ENCODE measurements around the gene SEH1L. TPM values are rescaled to one million over a fixed set of nuclear protein-coding genes. Genes with fewer than 3 reads are reported as not detected.

The SEH1L gene
- polyA plus RNA-seq, 2 of the 4 experiments (the other 2 are of a cell fraction) = 31.6 to 63.1 TPM

DNA sequence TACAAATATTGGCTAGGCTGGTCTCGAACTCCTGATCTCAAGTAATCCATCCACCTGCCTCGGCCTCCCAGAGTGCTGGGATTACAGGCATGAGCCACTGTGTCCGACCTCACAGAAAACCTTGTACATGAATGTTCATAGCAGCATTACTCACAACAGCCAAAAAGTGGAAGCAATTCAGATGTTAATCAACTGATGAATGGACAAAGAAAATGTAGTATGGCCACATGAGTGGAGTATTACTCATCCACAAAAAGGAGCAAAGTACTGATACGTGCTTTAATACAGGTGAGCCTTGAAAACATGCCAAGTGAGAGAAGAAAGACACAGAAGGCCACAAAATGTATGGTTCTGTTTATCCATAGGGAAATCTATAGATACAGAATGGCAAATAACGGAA is 63.9 kb downstream of the SEH1L start:
- no peak for FAIRE-seq
- ChIA-PET POLR2A (no interaction called here), CTCF (no interaction called here)
- WGBS (ENCODE audit: missing lambda C conversion rate) = 93% methylated on average over 5 of the region's 5 CpGs
- ATAC-seq = no peak
- Histone ChIP-seq H3K27ac (no peak overlapping the region), H3K4me1 (no peaks in the 10 kb centered on the region), H3K4me3 (no peak overlapping the region), H3K4me2 (no peak overlapping the region), H3K9me3 (no peaks in the 10 kb centered on the region)
- no peak for TF ChIP-seq EP300 (IDR thresholded peaks at IDR 0.05)
- TF ChIP-seq RCOR1 (IDR thresholded peaks at IDR 0.05; ENCODE audit: low read depth, low read length) = no peak
- no peak for TF ChIP-seq GATA3 (IDR thresholded peaks at IDR 0.05; ENCODE audit: borderline replicate concordance)
- TF ChIP-seq FOSB (CRISPR knock-in tag; IDR thresholded peaks at IDR 0.05) = no peak
- TF ChIP-seq CHD4 (IDR thresholded peaks at IDR 0.05; ENCODE audit: borderline replicate concordance) = no peak
- TF ChIP-seq FOXS1 (CRISPR knock-in tag; IDR thresholded peaks at IDR 0.05) = no peak
- no peak for TF ChIP-seq CEBPB (IDR thresholded peaks at IDR 0.05)
- no peak for TF ChIP-seq MAFK (IDR thresholded peaks at IDR 0.05; ENCODE audit: partially characterized antibody)
- TF ChIP-seq CHD2 (IDR thresholded peaks at IDR 0.05; ENCODE audit: low read length, partially characterized antibody) = no peak
- DNase-seq (ENCODE audit: low read depth in 1 of 2, low spot score in 1 of 2) = no peak

DNA sequence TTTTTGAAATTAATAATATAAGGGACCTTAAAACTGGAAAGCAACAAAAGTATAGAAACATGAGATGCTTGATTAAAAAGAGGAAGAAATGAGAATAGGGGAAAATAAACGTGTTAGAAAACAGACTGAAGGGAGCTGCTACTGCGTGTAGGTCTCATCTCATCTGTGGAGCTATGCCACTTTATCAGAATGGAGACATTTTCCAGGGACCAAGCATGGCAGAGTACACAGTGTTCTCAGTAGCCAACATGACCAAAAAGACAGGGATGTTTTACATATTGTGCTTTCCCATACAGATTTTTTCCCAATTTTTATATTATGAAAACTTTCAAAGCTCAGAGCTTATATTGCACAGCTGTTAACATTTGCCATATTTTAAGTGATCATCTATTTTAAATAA is 66.4 kb downstream of the SEH1L start:
- H3K4me2 ChIP-seq = no peak overlapping the region
- FAIRE-seq (no peak), ATAC-seq (no peak), DNase-seq (ENCODE audit: low read depth in 1 of 2, low spot score in 1 of 2) (no peak)
- H3K9me3 ChIP-seq = no peaks in the 10 kb centered on the region
- H3K4me3 ChIP-seq = no peak overlapping the region
- WGBS (ENCODE audit: missing lambda C conversion rate) = 90% methylated on average over 2 of the region's 2 CpGs
- ChIA-PET CTCF (interaction anchor here (1.2 kb wide), 1 partner anchor 543 kb away, joined by 3 read pairs; no protein-coding TSS in a partner anchor), POLR2A (interaction anchor here (2.0 kb wide), 1 partner anchor 23 kb away, joined by 6 read pairs; the partner anchor contains the start of gene CEP192)
- no peaks in the 10 kb centered on the region for H3K4me1 ChIP-seq
- TF ChIP-seq, protein P1, sequence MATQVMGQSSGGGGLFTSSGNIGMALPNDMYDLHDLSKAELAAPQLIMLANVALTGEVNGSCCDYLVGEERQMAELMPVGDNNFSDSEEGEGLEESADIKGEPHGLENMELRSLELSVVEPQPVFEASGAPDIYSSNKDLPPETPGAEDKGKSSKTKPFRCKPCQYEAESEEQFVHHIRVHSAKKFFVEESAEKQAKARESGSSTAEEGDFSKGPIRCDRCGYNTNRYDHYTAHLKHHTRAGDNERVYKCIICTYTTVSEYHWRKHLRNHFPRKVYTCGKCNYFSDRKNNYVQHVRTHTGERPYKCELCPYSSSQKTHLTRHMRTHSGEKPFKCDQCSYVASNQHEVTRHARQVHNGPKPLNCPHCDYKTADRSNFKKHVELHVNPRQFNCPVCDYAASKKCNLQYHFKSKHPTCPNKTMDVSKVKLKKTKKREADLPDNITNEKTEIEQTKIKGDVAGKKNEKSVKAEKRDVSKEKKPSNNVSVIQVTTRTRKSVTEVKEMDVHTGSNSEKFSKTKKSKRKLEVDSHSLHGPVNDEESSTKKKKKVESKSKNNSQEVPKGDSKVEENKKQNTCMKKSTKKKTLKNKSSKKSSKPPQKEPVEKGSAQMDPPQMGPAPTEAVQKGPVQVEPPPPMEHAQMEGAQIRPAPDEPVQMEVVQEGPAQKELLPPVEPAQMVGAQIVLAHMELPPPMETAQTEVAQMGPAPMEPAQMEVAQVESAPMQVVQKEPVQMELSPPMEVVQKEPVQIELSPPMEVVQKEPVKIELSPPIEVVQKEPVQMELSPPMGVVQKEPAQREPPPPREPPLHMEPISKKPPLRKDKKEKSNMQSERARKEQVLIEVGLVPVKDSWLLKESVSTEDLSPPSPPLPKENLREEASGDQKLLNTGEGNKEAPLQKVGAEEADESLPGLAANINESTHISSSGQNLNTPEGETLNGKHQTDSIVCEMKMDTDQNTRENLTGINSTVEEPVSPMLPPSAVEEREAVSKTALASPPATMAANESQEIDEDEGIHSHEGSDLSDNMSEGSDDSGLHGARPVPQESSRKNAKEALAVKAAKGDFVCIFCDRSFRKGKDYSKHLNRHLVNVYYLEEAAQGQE (IDR thresholded peaks at IDR 0.05) = no peak
- TF ChIP-seq KDM1A (IDR thresholded peaks at IDR 0.05; ENCODE audit: low read depth) (no peak), KDM5A (IDR thresholded peaks at IDR 0.05) (no peak)
- H3K27ac ChIP-seq = no peak overlapping the region

DNA sequence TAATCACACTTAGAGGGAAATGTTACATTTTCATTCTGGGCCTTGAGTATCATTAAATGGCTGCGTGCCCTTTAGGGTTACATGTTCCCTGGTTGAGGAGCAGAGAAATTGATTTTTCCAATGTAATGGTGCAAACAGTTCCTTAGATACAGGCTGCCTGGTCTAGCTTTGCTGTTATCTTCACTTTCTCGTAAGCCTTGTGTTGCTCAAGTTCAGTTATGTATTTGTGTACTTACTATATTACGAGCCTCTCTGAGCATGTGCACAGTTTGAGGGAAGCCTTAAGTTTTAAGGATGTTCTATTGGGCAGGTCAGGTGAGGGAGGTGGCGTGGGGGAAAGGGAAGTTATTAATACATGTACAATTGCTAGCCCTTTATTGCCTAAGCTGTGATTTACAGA is 67.0 kb downstream of the SEH1L start:
- no peak overlapping the region for H3K4me3 ChIP-seq
- TF ChIP-seq BHLHE40 (IDR thresholded peaks at IDR 0.05; ENCODE audit: low read depth, low read length) (no peak), MAFK (IDR thresholded peaks at IDR 0.05; ENCODE audit: partially characterized antibody) (no peak), HOXB13 (CRISPR knock-in tag; IDR thresholded peaks at IDR 0.05; ENCODE audit: low read depth) (no peak), KDM5A (IDR thresholded peaks at IDR 0.05) (no peak), POLR2AphosphoS2 (conservative IDR thresholded peaks at IDR 0.05; ENCODE audit: low read length) (no peak), JUNB (IDR thresholded peaks at IDR 0.05) (no peak), SMC3 (IDR thresholded peaks at IDR 0.05) (no peak), MAZ (IDR thresholded peaks at IDR 0.05; ENCODE audit: borderline replicate concordance, low read depth, low read length) (no peak), NR3C1 (IDR thresholded peaks at IDR 0.05) (no peak), MYC (IDR thresholded peaks at IDR 0.05; ENCODE audit: borderline replicate concordance, low read length) (no peak)
- TF ChIP-seq, protein P2, sequence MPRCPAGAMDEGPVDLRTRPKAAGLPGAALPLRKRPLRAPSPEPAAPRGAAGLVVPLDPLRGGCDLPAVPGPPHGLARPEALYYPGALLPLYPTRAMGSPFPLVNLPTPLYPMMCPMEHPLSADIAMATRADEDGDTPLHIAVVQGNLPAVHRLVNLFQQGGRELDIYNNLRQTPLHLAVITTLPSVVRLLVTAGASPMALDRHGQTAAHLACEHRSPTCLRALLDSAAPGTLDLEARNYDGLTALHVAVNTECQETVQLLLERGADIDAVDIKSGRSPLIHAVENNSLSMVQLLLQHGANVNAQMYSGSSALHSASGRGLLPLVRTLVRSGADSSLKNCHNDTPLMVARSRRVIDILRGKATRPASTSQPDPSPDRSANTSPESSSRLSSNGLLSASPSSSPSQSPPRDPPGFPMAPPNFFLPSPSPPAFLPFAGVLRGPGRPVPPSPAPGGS (IDR thresholded peaks at IDR 0.05) = no peak
- TF ChIP-seq, protein P3, sequence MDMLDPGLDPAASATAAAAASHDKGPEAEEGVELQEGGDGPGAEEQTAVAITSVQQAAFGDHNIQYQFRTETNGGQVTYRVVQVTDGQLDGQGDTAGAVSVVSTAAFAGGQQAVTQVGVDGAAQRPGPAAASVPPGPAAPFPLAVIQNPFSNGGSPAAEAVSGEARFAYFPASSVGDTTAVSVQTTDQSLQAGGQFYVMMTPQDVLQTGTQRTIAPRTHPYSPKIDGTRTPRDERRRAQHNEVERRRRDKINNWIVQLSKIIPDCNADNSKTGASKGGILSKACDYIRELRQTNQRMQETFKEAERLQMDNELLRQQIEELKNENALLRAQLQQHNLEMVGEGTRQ (IDR thresholded peaks at IDR 0.05) = no peak
- DNase-seq (ENCODE audit: low read depth in 1 of 2, low spot score in 1 of 2) (no peak), FAIRE-seq (no peak), ATAC-seq (no peak)
- no peak overlapping the region for H3K4me2 ChIP-seq
- H3K4me1 ChIP-seq = no peaks in the 10 kb centered on the region
- H3K27ac ChIP-seq = no peak overlapping the region
- ChIA-PET CTCF (interaction anchor here (1.2 kb wide), 1 partner anchor 543 kb away, joined by 3 read pairs; no protein-coding TSS in a partner anchor), POLR2A (interaction anchor here (2.0 kb wide), 1 partner anchor 24 kb away, joined by 6 read pairs; the partner anchor contains the start of gene CEP192)
- no peaks in the 10 kb centered on the region for H3K9me3 ChIP-seq
- 90% methylated on average over 4 of the region's 4 CpGs for WGBS (ENCODE audit: missing lambda C conversion rate)
